Vagina (tissue), 2 donors: ENCODE results near the gene HES4. TPM values are rescaled to one million over a fixed set of nuclear protein-coding genes. Genes with fewer than 3 reads are reported as not detected.

ENCODE experiments used
- DNase-seq, 2 donors: peaks; one replicate each; pipeline ENCODE4 v3.0.0-alpha.2; 2017; ENCODE audit errors: extremely low spot score in 2 of 2
- H3K27ac ChIP-seq: fragments of 200-600 bp; sonication (generic); one replicate; pipeline ENCODE4 v1.5.1; 2019
- H3K27me3 ChIP-seq: fragments of 200-600 bp; sonication (generic); one replicate; pipeline ENCODE4 v1.5.1; 2019
- H3K36me3 ChIP-seq, 2 donors: fragments of 200-600 bp; sonication (generic); one replicate each; pipeline ENCODE4 v1.5.1; 2017 to 2019
- H3K4me1 ChIP-seq: fragments of 200-600 bp; sonication (generic); one replicate; pipeline ENCODE4 v1.5.1; 2019
- H3K4me3 ChIP-seq, 2 donors: fragments of 200-600 bp; sonication (generic); 1 replicate in 1 of 2; 2 replicates in 1 of 2; pipeline ENCODE4 v1.5.1; 2016 to 2019
- H3K9me3 ChIP-seq: fragments of 200-600 bp; sonication (generic); one replicate; pipeline ENCODE4 v1.5.1; 2019
- CTCF ChIP-seq, 3 experiments: fragments of 450-650 bp in 2 of 3; fragments of 200-600 bp in 1 of 3; sonication (generic) in 1 of 3; IDR thresholded peaks; one replicate each; pipeline ENCODE4 v1.5.1; 2017 to 2019; ENCODE audit warnings: antibody characterized with exemption in 3 of 3, mild to moderate bottlenecking in 2 of 3, moderate library complexity in 2 of 3
- POLR2A ChIP-seq, 2 donors: fragments of 450-650 bp; IDR thresholded peaks; one replicate each; pipeline ENCODE4 v1.6.1; 2017; ENCODE audit warnings: antibody characterized with exemption in 2 of 2, mild to moderate bottlenecking in 2 of 2, moderate library complexity in 2 of 2
- POLR2AphosphoS5 ChIP-seq, 2 donors: sonication (generic); formaldehyde crosslinking; IDR thresholded peaks; one replicate each; pipeline ENCODE4 v1.9.0; 2017; ENCODE audit warnings: antibody characterized with exemption in 2 of 2, mild to moderate bottlenecking in 2 of 2, low read depth in 1 of 2; ENCODE audit not compliant: insufficient read depth in 1 of 2
- intact Hi-C: fragments of 100-400 bp; cut with DNase I; formaldehyde crosslinking; loops from one replicate; pipeline ENCODE4 v1.15.1; 2023
- total RNA-seq: library from RNA; depleted of rRNA; stranded (reverse); fragments of >200 nt; gene quantifications from one replicate; pipeline ENCODE4 v1.2.3, GENCODE V29; 2016

Gene HES4
- total RNA-seq, 1 donor from 2014 or later = 34.6 TPM

- intact Hi-C loops = no loop called here
- Histone ChIP-seq H3K4me1 (peaks cover 32% of the 10 kb centered on the region), H3K36me3 (peaks cover 0 to 33% of the 10 kb centered on the region in 2 donors), H3K27me3 (no peaks in the 10 kb centered on the region), H3K9me3 (no peaks in the 10 kb centered on the region), H3K4me3 (peak within 1 kb of the TSS; percentile 96 to 97), H3K27ac (peak within 1 kb of the TSS; percentile 59)
- DNase-seq = no peak
- no peak for TF ChIP-seq CTCF (IDR thresholded peaks at IDR 0.05)
- peak; percentile 74 to 82 for TF ChIP-seq POLR2AphosphoS5 (IDR thresholded peaks at IDR 0.05; ENCODE audit: insufficient read depth in 1 of 2, low read depth in 1 of 2)
- peak in 1 of 2 donors; percentile 35 for TF ChIP-seq POLR2A (IDR thresholded peaks at IDR 0.05)
Observed at GRCh38 chr1:958823-959730, 40.8 kb downstream of the HES4 start, which contains the start of gene NOC2L. Gene NOC2L (minus strand): TSS chr1:959256. CDS start chr1:959240, 16 bp downstream.

GRCh38 chr1:956636-957035, 43.3 kb downstream of the HES4 start:
- H3K9me3 ChIP-seq = no peaks in the 10 kb centered on the region
- no peak overlapping the region for H3K27ac ChIP-seq
- H3K4me3 ChIP-seq = no peak overlapping the region
- no peaks in the 10 kb centered on the region for H3K27me3 ChIP-seq
- H3K36me3 ChIP-seq = peaks cover 0 to 53% of the 10 kb centered on the region in 2 donors
- TF ChIP-seq CTCF (IDR thresholded peaks at IDR 0.05) (no peak), POLR2A (IDR thresholded peaks at IDR 0.05) (no peak), POLR2AphosphoS5 (IDR thresholded peaks at IDR 0.05; ENCODE audit: insufficient read depth in 1 of 2, low read depth in 1 of 2) (no peak)
- no peak for DNase-seq
- H3K4me1 ChIP-seq = peaks cover 31% of the 10 kb centered on the region
- intact Hi-C loops = no loop called here

- DNase-seq = no peak
- intact Hi-C loops = no loop called here
- Histone ChIP-seq H3K27ac (no peak overlapping the region), H3K4me1 (peaks cover 27% of the 10 kb centered on the region), H3K36me3 (peaks cover 0 to 64% of the 10 kb centered on the region in 2 donors), H3K27me3 (no peaks in the 10 kb centered on the region), H3K4me3 (no peak overlapping the region), H3K9me3 (no peaks in the 10 kb centered on the region)
- no peak for TF ChIP-seq POLR2A (IDR thresholded peaks at IDR 0.05)
Observed at GRCh38 chr1:955474-955873, 44.4 kb downstream of the HES4 start.

GRCh38 chr1:954927-955326, 45.0 kb downstream of the HES4 start:
- no peak overlapping the region for H3K27ac ChIP-seq
- no peak for DNase-seq
- H3K9me3 ChIP-seq = no peaks in the 10 kb centered on the region
- H3K36me3 ChIP-seq = peaks cover 0 to 70% of the 10 kb centered on the region in 2 donors
- H3K27me3 ChIP-seq = no peaks in the 10 kb centered on the region
- intact Hi-C loops = no loop called here
- TF ChIP-seq POLR2A (IDR thresholded peaks at IDR 0.05) (no peak), CTCF (IDR thresholded peaks at IDR 0.05) (no peak), POLR2AphosphoS5 (IDR thresholded peaks at IDR 0.05; ENCODE audit: insufficient read depth in 1 of 2, low read depth in 1 of 2) (no peak)
- peaks cover 23% of the 10 kb centered on the region for H3K4me1 ChIP-seq
- no peak overlapping the region for H3K4me3 ChIP-seq

GRCh38 chr1:953524-954320, 46.2 kb downstream of the HES4 start:
- intact Hi-C loops = no loop called here
- Histone ChIP-seq H3K9me3 (no peaks in the 10 kb centered on the region), H3K4me3 (no peak overlapping the region), H3K4me1 (peaks cover 17% of the 10 kb centered on the region), H3K27me3 (no peaks in the 10 kb centered on the region), H3K27ac (no peak overlapping the region), H3K36me3 (peaks cover 0 to 79% of the 10 kb centered on the region in 2 donors)
- TF ChIP-seq POLR2A (IDR thresholded peaks at IDR 0.05) = no peak
- DNase-seq = no peak
